Suprapubic skin (tissue), 4 donors: ENCODE results near the gene TMEM63A. TPM values are rescaled to one million over a fixed set of nuclear protein-coding genes. Genes with fewer than 3 reads are reported as not detected.

Experiments
- DNase-seq, 2 donors: peaks; one replicate each; pipeline ENCODE4 v3.0.0-alpha.2; 2019; ENCODE audit warnings: low spot score in 2 of 2
- H3K27ac ChIP-seq: fragments of 200-600 bp; sonication (generic); one replicate; pipeline ENCODE4 v1.5.1; 2019
- H3K27me3 ChIP-seq: fragments of 200-600 bp; sonication (generic); one replicate; pipeline ENCODE4 v1.5.1; 2019
- H3K36me3 ChIP-seq: fragments of 200-600 bp; sonication (generic); one replicate; pipeline ENCODE4 v1.5.1; 2019
- H3K4me1 ChIP-seq: fragments of 200-600 bp; sonication (generic); one replicate; pipeline ENCODE4 v1.5.1; 2019
- H3K4me3 ChIP-seq: fragments of 200-600 bp; sonication (generic); one replicate; pipeline ENCODE4 v1.5.1; 2019; ENCODE audit warnings: mild to moderate bottlenecking
- H3K9me3 ChIP-seq: fragments of 200-600 bp; sonication (generic); one replicate; pipeline ENCODE4 v1.5.1; 2019
- CTCF ChIP-seq, 2 donors: fragments of 200-600 bp in 1 of 2; fragments of 450-650 bp in 1 of 2; sonication (generic) in 1 of 2; IDR thresholded peaks; one replicate each; pipeline ENCODE4 v1.5.1; 2016 to 2019; ENCODE audit warnings: antibody characterized with exemption in 2 of 2, mild to moderate bottlenecking in 1 of 2, moderate library complexity in 1 of 2
- EP300 ChIP-seq: sonication (generic); formaldehyde crosslinking; IDR thresholded peaks from one replicate; pipeline ENCODE4 v1.6.1; 2017; ENCODE audit warnings: antibody characterized with exemption
- POLR2A ChIP-seq, 2 donors: fragments of 450-650 bp; IDR thresholded peaks; one replicate each; pipeline ENCODE4 v1.6.1; 2017; ENCODE audit warnings: antibody characterized with exemption in 2 of 2, mild to moderate bottlenecking in 2 of 2, moderate library complexity in 2 of 2
- POLR2AphosphoS5 ChIP-seq, 3 donors: sonication (generic); formaldehyde crosslinking; IDR thresholded peaks; one replicate each; pipeline ENCODE4 v1.6.1; 2017; ENCODE audit warnings: antibody characterized with exemption in 3 of 3
- WGBS: methylation state at CpG from one replicate; pipeline ENCODE4 v1.1.5; 2018; 5-methylcytosine and 5-hydroxymethylcytosine counted together
- total RNA-seq, 4 donors: library from RNA; depleted of rRNA; stranded (reverse); fragments of >200 nt; gene quantifications; one replicate each; pipeline ENCODE4 v1.1.0, GENCODE V29; 2016

TMEM63A gene
- total RNA-seq, 4 donors from 2014 or later = 32.6 to 162 (median 48.9) TPM

- WGBS = 75% methylated on average over 3 of the region's 3 CpGs
- Histone ChIP-seq H3K9me3 (no peaks in the 10 kb centered on the region), H3K4me3 (no peak overlapping the region), H3K36me3 (peaks cover 4% of the 10 kb centered on the region), H3K27me3 (no peaks in the 10 kb centered on the region), H3K27ac (no peak overlapping the region), H3K4me1 (peaks cover 27% of the 10 kb centered on the region)
- TF ChIP-seq POLR2A (IDR thresholded peaks at IDR 0.05) (no peak), POLR2AphosphoS5 (IDR thresholded peaks at IDR 0.05) (no peak), EP300 (no peak), CTCF (IDR thresholded peaks at IDR 0.05) (no peak)
- DNase-seq = no peak
Observed at GRCh38 chr1:225926551-225927113, 44.5 kb upstream of the TMEM63A start.

GRCh38 chr1:225923692-225924555 lies 41.7 kb upstream of the TMEM63A start, which contains the start of gene PYCR2:
PYCR2 (minus strand) TSS chr1:225924250; CDS start chr1:225924110, 140 bp downstream.
- peak; percentile 46 to 91 (median 79) for TF ChIP-seq POLR2AphosphoS5 (IDR thresholded peaks at IDR 0.05)
- no peak for TF ChIP-seq EP300
- peak; percentile 27 to 73 for TF ChIP-seq POLR2A (IDR thresholded peaks at IDR 0.05)
- peak within 1 kb of the TSS; percentile 91 for H3K27ac ChIP-seq
- DNase-seq = peak; percentile 97
- peaks cover 14% of the 10 kb centered on the region for H3K36me3 ChIP-seq
- peak within 1 kb of the TSS; percentile 82 for H3K4me3 ChIP-seq
- H3K9me3 ChIP-seq = no peaks in the 10 kb centered on the region
- 1% methylated on average over 11 of the region's 80 CpGs for WGBS
- H3K4me1 ChIP-seq = peaks cover 50% of the 10 kb centered on the region
- no peaks in the 10 kb centered on the region for H3K27me3 ChIP-seq

- 5% methylated on average over 8 of the region's 8 CpGs for WGBS
- no peaks in the 10 kb centered on the region for H3K27me3 ChIP-seq
Observed at GRCh38 chr1:225923381-225923691, 41.2 kb upstream of the TMEM63A start.

GRCh38 chr1:225921734-225922709 lies 39.8 kb upstream of the TMEM63A start:
- H3K27me3 ChIP-seq = no peaks in the 10 kb centered on the region
- DNase-seq = no peak
- H3K27ac ChIP-seq = peak overlapping the region; percentile 47
- no peak overlapping the region for H3K4me3 ChIP-seq
- WGBS = 65% methylated on average over 16 of the region's 23 CpGs
- H3K36me3 ChIP-seq = peaks cover 14% of the 10 kb centered on the region
- TF ChIP-seq CTCF (IDR thresholded peaks at IDR 0.05) (no peak), EP300 (no peak), POLR2AphosphoS5 (IDR thresholded peaks at IDR 0.05) (peak in 1 of 3 donors; percentile 35)
- H3K4me1 ChIP-seq = peaks cover 50% of the 10 kb centered on the region
- H3K9me3 ChIP-seq = no peaks in the 10 kb centered on the region

More at GRCh38 chr1:225923381-225923691, 41.2 kb upstream of the TMEM63A start:
- H3K36me3 ChIP-seq = peaks cover 14% of the 10 kb centered on the region
- H3K27ac ChIP-seq = peak overlapping the region; percentile 91
- H3K9me3 ChIP-seq = no peaks in the 10 kb centered on the region
- TF ChIP-seq POLR2AphosphoS5 (IDR thresholded peaks at IDR 0.05) = no peak
- no peak for TF ChIP-seq EP300
- no peak for TF ChIP-seq POLR2A (IDR thresholded peaks at IDR 0.05)
- H3K4me3 ChIP-seq = peak overlapping the region; percentile 82
- no peak for DNase-seq
- peaks cover 50% of the 10 kb centered on the region for H3K4me1 ChIP-seq

- Histone ChIP-seq H3K36me3 (peaks cover 21% of the 10 kb centered on the region), H3K4me3 (no peak overlapping the region), H3K27ac (no peak overlapping the region), H3K27me3 (no peaks in the 10 kb centered on the region), H3K9me3 (no peaks in the 10 kb centered on the region), H3K4me1 (peaks cover 60% of the 10 kb centered on the region)
- DNase-seq = peak in 1 of 2 donors; percentile 85
- WGBS = 17% methylated on average over 5 of the region's 5 CpGs
- TF ChIP-seq POLR2A (IDR thresholded peaks at IDR 0.05) (no peak), POLR2AphosphoS5 (IDR thresholded peaks at IDR 0.05) (no peak), EP300 (no peak), CTCF (IDR thresholded peaks at IDR 0.05) (no peak)
Observed at GRCh38 chr1:225919906-225920305, 37.7 kb upstream of the TMEM63A start.
